Panc1 (cell line): ENCODE results near the gene WDR17. TPM values are rescaled to one million over a fixed set of nuclear protein-coding genes. Genes with fewer than 3 reads are reported as not detected.

Experiments
- ATAC-seq: fragments of 200-7000 bp; cut with Tn5 transposase; 2 replicates; pipeline ENCODE4 v1.9.1; 2020; ENCODE audit warnings: mild to moderate bottlenecking, moderate library complexity
- BruUV-seq: library from RNA; stranded (reverse); fragments of 400-500 nt; replicated peaks from 2 replicates; lab custom pipeline; 2021; lab: Mats Ljungman, UMichigan
- CTCF ChIA-PET: fragments of 300-600 bp; sonication (Branson Sonifier 250); formaldehyde crosslinking; loops from one replicate; lab custom pipeline; 2022; ENCODE audit warnings: antibody characterized with exemption; lab: Charles Lee
- POLR2A ChIA-PET: fragments of 300-600 bp; sonication (Branson Sonifier 250); formaldehyde crosslinking; loops from one replicate; lab custom pipeline; 2022; ENCODE audit warnings: antibody characterized with exemption; lab: Charles Lee
- DNase-seq: peaks from one replicate; pipeline ENCODE4 v3.0.0-alpha.2; 2010; ENCODE audit warnings: low read depth, low spot score
- H3K27ac ChIP-seq: 2 replicates; pipeline ENCODE4 v1.5.1; 2011; ENCODE audit warnings: mild to moderate bottlenecking, low read length, inconsistent platforms
- H3K27me3 ChIP-seq: fragments of 200-500 bp; sonication (Bioruptor generic); 2 replicates; pipeline ENCODE4 v1.6.0; 2014; ENCODE audit warnings: low read length, inconsistent platforms; ENCODE audit not compliant: control insufficient read depth, insufficient read depth
- H3K36me3 ChIP-seq: fragments of 200-500 bp; sonication (Bioruptor generic); 2 replicates; pipeline ENCODE4 v1.5.1; 2014; ENCODE audit warnings: inconsistent platforms, mild to moderate bottlenecking, low read length, moderate library complexity; ENCODE audit not compliant: control insufficient read depth, insufficient read depth
- H3K4me1 ChIP-seq: 2 replicates; pipeline ENCODE4 v1.5.1; 2011; ENCODE audit warnings: inconsistent platforms, mild to moderate bottlenecking, low read length, moderate library complexity; ENCODE audit not compliant: control insufficient read depth, insufficient read depth
- H3K4me3 ChIP-seq, 2 experiments: 2 replicates each; pipeline ENCODE4 v1.5.1; 2011 to 2012; ENCODE audit warnings: low read depth in 2 of 2, low read length in 2 of 2, mild to moderate bottlenecking in 2 of 2, inconsistent platforms in 1 of 2, moderate library complexity in 1 of 2
- H3K9me3 ChIP-seq: fragments of 200-500 bp; sonication (Bioruptor generic); 2 replicates; pipeline ENCODE4 v1.5.1; 2014; ENCODE audit warnings: low read depth, mild to moderate bottlenecking, inconsistent platforms, low read length, moderate library complexity; ENCODE audit not compliant: control insufficient read depth, insufficient read depth
- POLR2AphosphoS5 ChIP-seq: IDR thresholded peaks from 2 replicates; pipeline ENCODE4 v1.6.1; 2012; ENCODE audit warnings: mild to moderate bottlenecking, low read depth, low read length, moderate library complexity
- REST ChIP-seq, 2 experiments: IDR thresholded peaks; 2 replicates each; pipeline ENCODE4 v1.6.1; 2011 to 2012; ENCODE audit warnings: low read depth in 2 of 2, control low read depth in 1 of 2, low read length in 1 of 2, mild to moderate bottlenecking in 1 of 2, moderate library complexity in 1 of 2; ENCODE audit not compliant: insufficient read depth in 1 of 2
- SIN3A ChIP-seq: IDR thresholded peaks from 2 replicates; pipeline ENCODE4 v1.6.1; 2012; ENCODE audit warnings: low read depth, mild to moderate bottlenecking, low read length, moderate library complexity, borderline replicate concordance; ENCODE audit not compliant: insufficient read depth
- TCF7L2 ChIP-seq: IDR thresholded peaks from 2 replicates; pipeline ENCODE4 v1.6.1; 2011; ENCODE audit warnings: mild to moderate bottlenecking, low read depth, low read length, inconsistent platforms
- in situ Hi-C: cut with HindIII; loops from 2 replicates; pipeline ENCODE4 v1.10.0; 2016; ENCODE audit warnings: low sequenced_read_pairs, low pct_unique_long_range_greater_than_20kb
- intact Hi-C: fragments of 100-400 bp; cut with micrococcal nuclease; formaldehyde crosslinking; loops from one replicate; pipeline ENCODE4 v1.10.0; 2022; ENCODE audit not compliant: unreplicated experiment
- total RNA-seq: library from RNA; stranded (reverse); gene quantifications from one replicate; pipeline ENCODE4 v1.2.1, GENCODE V29; 2021; ENCODE audit not compliant: unreplicated experiment
- TF ChIP-seq, protein P1 (sequence below): fragments of 450-650 bp; IDR thresholded peaks from 2 replicates; pipeline ENCODE4 v1.5.1; 2017; ENCODE audit warnings: mild to moderate bottlenecking

The WDR17 gene
- total RNA-seq, 1 experiment from 2014 or later: 4.2 TPM

- Histone ChIP-seq H3K27me3 (no peaks in the 10 kb centered on the region), H3K9me3 (no peaks in the 10 kb centered on the region), H3K36me3 (no peaks in the 10 kb centered on the region), H3K27ac (no peak overlapping the region), H3K4me1 (no peaks in the 10 kb centered on the region), H3K4me3 (no peak overlapping the region)
- in situ Hi-C loops (no loop called here), intact Hi-C loops (no loop called here)
- ATAC-seq: no peak
- TF ChIP-seq SIN3A (no peak), REST (IDR thresholded peaks at IDR 0.05; ENCODE audit: insufficient read depth in 1 of 2, low read depth in 2 of 2, low read length in 1 of 2) (no peak), POLR2AphosphoS5 (no peak)
- TF ChIP-seq, protein P1, sequence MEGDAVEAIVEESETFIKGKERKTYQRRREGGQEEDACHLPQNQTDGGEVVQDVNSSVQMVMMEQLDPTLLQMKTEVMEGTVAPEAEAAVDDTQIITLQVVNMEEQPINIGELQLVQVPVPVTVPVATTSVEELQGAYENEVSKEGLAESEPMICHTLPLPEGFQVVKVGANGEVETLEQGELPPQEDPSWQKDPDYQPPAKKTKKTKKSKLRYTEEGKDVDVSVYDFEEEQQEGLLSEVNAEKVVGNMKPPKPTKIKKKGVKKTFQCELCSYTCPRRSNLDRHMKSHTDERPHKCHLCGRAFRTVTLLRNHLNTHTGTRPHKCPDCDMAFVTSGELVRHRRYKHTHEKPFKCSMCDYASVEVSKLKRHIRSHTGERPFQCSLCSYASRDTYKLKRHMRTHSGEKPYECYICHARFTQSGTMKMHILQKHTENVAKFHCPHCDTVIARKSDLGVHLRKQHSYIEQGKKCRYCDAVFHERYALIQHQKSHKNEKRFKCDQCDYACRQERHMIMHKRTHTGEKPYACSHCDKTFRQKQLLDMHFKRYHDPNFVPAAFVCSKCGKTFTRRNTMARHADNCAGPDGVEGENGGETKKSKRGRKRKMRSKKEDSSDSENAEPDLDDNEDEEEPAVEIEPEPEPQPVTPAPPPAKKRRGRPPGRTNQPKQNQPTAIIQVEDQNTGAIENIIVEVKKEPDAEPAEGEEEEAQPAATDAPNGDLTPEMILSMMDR: no peak
- no peak for DNase-seq
- POLR2A ChIA-PET: no interaction called here
- no TSS peak for BruUV-seq
- CTCF ChIA-PET: no interaction called here
Observed at GRCh38 chr4:176189891-176190795, 124.5 kb downstream of the WDR17 start.

DNA sequence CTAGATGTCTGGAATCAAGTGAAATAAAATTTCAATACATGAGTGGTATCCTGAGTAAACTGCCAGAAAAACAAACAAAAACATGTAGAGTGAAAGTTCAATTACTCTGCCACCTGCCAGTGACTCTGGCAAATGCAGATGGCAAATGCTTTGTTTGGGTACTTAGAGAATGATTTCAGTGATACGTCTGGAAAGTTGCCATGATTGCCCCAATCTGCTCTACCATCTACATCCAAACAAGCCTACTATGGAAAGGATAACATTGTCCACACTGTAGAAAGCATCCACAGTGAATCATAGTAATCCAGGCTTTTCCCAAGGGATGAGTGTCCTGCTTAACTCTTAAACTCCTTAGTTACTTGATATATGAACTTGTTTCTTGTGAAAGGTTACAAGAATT, 126.3 kb downstream of the WDR17 start:
- no TSS peak for BruUV-seq
- Histone ChIP-seq H3K27me3 (no peaks in the 10 kb centered on the region), H3K4me3 (no peak overlapping the region), H3K9me3 (no peaks in the 10 kb centered on the region), H3K36me3 (no peaks in the 10 kb centered on the region), H3K4me1 (no peaks in the 10 kb centered on the region), H3K27ac (no peak overlapping the region)
- peak; percentile 48 for DNase-seq
- POLR2A ChIA-PET: no interaction called here
- intact Hi-C loops: no loop called here
- in situ Hi-C loops: no loop called here
- no peak for ATAC-seq
- TF ChIP-seq, protein P1: peak; percentile 11; the same call in 1 of the 2 replicates
- TF ChIP-seq POLR2AphosphoS5 (no peak), SIN3A (no peak), TCF7L2 (no peak), REST (IDR thresholded peaks at IDR 0.05; ENCODE audit: insufficient read depth in 1 of 2, low read depth in 2 of 2, low read length in 1 of 2) (no peak)
- CTCF ChIA-PET: no interaction called here
